PC-9 (cell line): Measurements from ENCODE around the gene ZCCHC7.

ENCODE experiments used
- EZH2 ChIP-seq: fragments of 200-600 bp; sonication (generic); IDR thresholded peaks from 2 replicates; pipeline ENCODE4 v1.8.0; 2017; ENCODE audit warnings: antibody characterized with exemption, low read depth
- TF ChIP-seq, protein P1 (sequence below): fragments of 200-600 bp; sonication (generic); conservative IDR thresholded peaks from 2 replicates; pipeline ENCODE4 v1.6.1; 2017; ENCODE audit warnings: mixed run types, antibody characterized with exemption, mild to moderate bottlenecking, moderate library complexity

DNA sequence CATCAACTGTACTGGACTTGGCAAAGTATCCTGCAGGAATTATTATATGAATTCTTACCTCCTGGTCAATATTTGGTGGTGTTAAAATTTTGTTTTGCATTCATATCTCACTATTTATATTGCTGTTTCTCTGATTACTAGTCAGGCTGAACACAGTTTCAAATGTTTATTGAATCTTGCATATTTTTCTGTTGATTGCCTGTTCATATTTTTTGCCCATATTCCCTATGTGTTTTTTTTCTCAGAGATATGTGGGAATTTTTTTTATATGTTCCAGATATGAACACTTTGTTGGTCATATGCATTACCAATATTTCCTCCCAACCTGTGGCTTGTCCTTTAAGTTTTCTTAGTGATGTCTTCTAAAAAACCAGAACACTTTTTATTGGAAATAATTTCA is 153.2 kb downstream of the ZCCHC7 start:
- TF ChIP-seq EZH2, result no peak
- TF ChIP-seq, protein P1, sequence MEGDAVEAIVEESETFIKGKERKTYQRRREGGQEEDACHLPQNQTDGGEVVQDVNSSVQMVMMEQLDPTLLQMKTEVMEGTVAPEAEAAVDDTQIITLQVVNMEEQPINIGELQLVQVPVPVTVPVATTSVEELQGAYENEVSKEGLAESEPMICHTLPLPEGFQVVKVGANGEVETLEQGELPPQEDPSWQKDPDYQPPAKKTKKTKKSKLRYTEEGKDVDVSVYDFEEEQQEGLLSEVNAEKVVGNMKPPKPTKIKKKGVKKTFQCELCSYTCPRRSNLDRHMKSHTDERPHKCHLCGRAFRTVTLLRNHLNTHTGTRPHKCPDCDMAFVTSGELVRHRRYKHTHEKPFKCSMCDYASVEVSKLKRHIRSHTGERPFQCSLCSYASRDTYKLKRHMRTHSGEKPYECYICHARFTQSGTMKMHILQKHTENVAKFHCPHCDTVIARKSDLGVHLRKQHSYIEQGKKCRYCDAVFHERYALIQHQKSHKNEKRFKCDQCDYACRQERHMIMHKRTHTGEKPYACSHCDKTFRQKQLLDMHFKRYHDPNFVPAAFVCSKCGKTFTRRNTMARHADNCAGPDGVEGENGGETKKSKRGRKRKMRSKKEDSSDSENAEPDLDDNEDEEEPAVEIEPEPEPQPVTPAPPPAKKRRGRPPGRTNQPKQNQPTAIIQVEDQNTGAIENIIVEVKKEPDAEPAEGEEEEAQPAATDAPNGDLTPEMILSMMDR, result no peak
